Endothelial cell of umbilical vein (primary cell): ENCODE results near the gene CELF2. TPM values are rescaled to one million over a fixed set of nuclear protein-coding genes. Genes with fewer than 3 reads are reported as not detected.

Source experiments
- BruUV-seq: library from RNA; stranded (reverse); fragments of 400-500 nt; replicated peaks from 2 replicates; lab custom pipeline; 2021; lab: Mats Ljungman, UMichigan
- CTCF ChIA-PET: fragments of 300-600, 350-600 bp; sonication (Branson Sonifier 250); formaldehyde crosslinking; loops from one replicate; lab custom pipeline; 2021; ENCODE audit warnings: antibody characterized with exemption, inconsistent platforms; lab: Charles Lee
- POLR2A ChIA-PET: fragments of 300-600, 350-600 bp; sonication (Branson Sonifier 250); formaldehyde crosslinking; loops from one replicate; lab custom pipeline; 2021; ENCODE audit warnings: antibody characterized with exemption, inconsistent platforms; lab: Charles Lee
- DNase-seq: peaks from one replicate; pipeline ENCODE4 v3.0.0-alpha.2; 2011; ENCODE audit warnings: low read depth, low spot score
- FAIRE-seq: peaks from 2 replicates; lab custom pipeline; 2011; peaks lifted over from hg19 to GRCh38; lab: Jason Lieb, UNC
- H2AFZ ChIP-seq: 2 replicates; pipeline ENCODE4 v1.6.0; 2012; ENCODE audit warnings: low read depth, low read length, control low read depth, inconsistent platforms
- H3K27ac ChIP-seq: 2 replicates; pipeline ENCODE4 v1.5.1; 2011; ENCODE audit warnings: low read depth, mild to moderate bottlenecking, control low read depth, low read length, moderate library complexity; ENCODE audit not compliant: insufficient read depth
- H3K27me3 ChIP-seq, 2 experiments: 2 replicates each; pipeline versions ENCODE4 v1.6.0 to v1.6.1; 2011; ENCODE audit warnings: low read length in 2 of 2, mixed read lengths in 1 of 2; ENCODE audit not compliant: control insufficient read depth in 2 of 2, insufficient read depth in 2 of 2
- H3K36me3 ChIP-seq, 2 experiments: 2 replicates in 1 of 2; 3 replicates in 1 of 2; pipeline ENCODE4 v1.5.1; 2011; ENCODE audit warnings: low read length in 2 of 2, mild to moderate bottlenecking in 1 of 2, moderate library complexity in 1 of 2; ENCODE audit not compliant: control insufficient read depth in 2 of 2, insufficient read depth in 2 of 2; ENCODE audit errors: extremely low read depth in 1 of 2
- H3K4me1 ChIP-seq: 3 replicates; pipeline ENCODE4 v1.5.1; 2011; ENCODE audit warnings: mild to moderate bottlenecking, low read length; ENCODE audit not compliant: control insufficient read depth, insufficient read depth; ENCODE audit errors: extremely low read depth
- H3K4me2 ChIP-seq: 2 replicates; pipeline ENCODE4 v1.6.1; 2011; ENCODE audit warnings: low read length, control low read depth, mixed read lengths; ENCODE audit not compliant: insufficient read depth
- H3K4me3 ChIP-seq, 3 experiments: fragments of 200-600 bp in 1 of 3; sonication (generic), shearing (Covaris generic) in 1 of 3; replicated peaks in 1 of 3; 2 replicates each; pipeline ENCODE4 v1.5.1; 2011 to 2016; ENCODE audit warnings: control low read depth in 3 of 3, low read length in 3 of 3, mild to moderate bottlenecking in 2 of 3, inconsistent platforms in 1 of 3, low read depth in 1 of 3, moderate library complexity in 1 of 3; ENCODE audit not compliant: insufficient read depth in 1 of 3
- H3K79me2 ChIP-seq: 2 replicates; pipeline ENCODE4 v1.6.0; 2012; ENCODE audit warnings: low read length, inconsistent platforms; ENCODE audit not compliant: control insufficient read depth, insufficient read depth
- H3K9ac ChIP-seq: replicated peaks from 2 replicates; pipeline ENCODE3; 2011; ENCODE audit warnings: low read length, control low read depth; ENCODE audit not compliant: insufficient read depth; ENCODE audit errors: extremely low read depth
- H3K9me1 ChIP-seq: replicated peaks from 3 replicates; pipeline ENCODE4 v1.6.0; 2011; ENCODE audit warnings: mild to moderate bottlenecking, low read length; ENCODE audit not compliant: control insufficient read depth, insufficient read depth; ENCODE audit errors: extremely low read depth
- H3K9me3 ChIP-seq: replicated peaks from 2 replicates; pipeline ENCODE4 v1.5.1; 2012; ENCODE audit warnings: low read length, inconsistent platforms; ENCODE audit not compliant: control insufficient read depth, insufficient read depth
- H4K20me1 ChIP-seq: replicated peaks from 2 replicates; pipeline ENCODE3; 2011; ENCODE audit warnings: mild to moderate bottlenecking, low read length; ENCODE audit not compliant: control insufficient read depth, insufficient read depth; ENCODE audit errors: extremely low read depth
- EZH2 ChIP-seq: IDR thresholded peaks from 2 replicates; pipeline ENCODE4 v1.6.1; 2012; ENCODE audit warnings: borderline replicate concordance, low read depth, mild to moderate bottlenecking, moderate library complexity, low read length, inconsistent platforms; ENCODE audit not compliant: severe bottlenecking
- GATA2 ChIP-seq: IDR thresholded peaks from 2 replicates; pipeline ENCODE4 v1.7.0; 2011; ENCODE audit warnings: low read depth, mild to moderate bottlenecking, moderate library complexity, mixed read lengths, low read length; ENCODE audit not compliant: insufficient read length, insufficient read depth
- dilution Hi-C: fragments of 300-500 bp; cut with MboI; formaldehyde crosslinking; loops from one replicate; pipeline ENCODE4 v1.15.0; 2019; ENCODE audit warnings: low sequenced_read_pairs; ENCODE audit not compliant: extremely low pct_ligation_motif_present
- intact Hi-C: fragments of 100-400 bp; cut with micrococcal nuclease; formaldehyde crosslinking; loops from one replicate; pipeline ENCODE4 v1.10.0; 2022
- polyA plus RNA-seq, 4 experiments: library from polyadenylated mRNA; depleted of rRNA in 3 of 4; stranded (reverse) in 3 of 4; unstranded in 1 of 4; fragments of >200 nt; gene quantifications; 2 replicates each; pipeline versions ENCODE4 v1.2.1 to v1.2.3, GENCODE V29; 2011 to 2012; ENCODE audit warnings: missing spikeins in 1 of 4
- total RNA-seq: library from RNA; stranded (reverse); gene quantifications from 2 replicates; pipeline ENCODE4 v1.2.3, GENCODE V29; 2021
- TF ChIP-seq, protein P1 (sequence below): IDR thresholded peaks from 2 replicates; pipeline ENCODE4 v1.6.1; 2011; ENCODE audit not compliant: insufficient read depth, insufficient read length
- TF ChIP-seq, protein P2 (sequence below), 2 donors: IDR thresholded peaks; 1 replicate in 1 of 2; 2 replicates in 1 of 2; pipeline ENCODE4 v1.5.1; 2011; ENCODE audit warnings: low read length in 2 of 2, mild to moderate bottlenecking in 2 of 2, moderate library complexity in 2 of 2, control low read depth in 1 of 2, inconsistent platforms in 1 of 2, low read depth in 1 of 2; ENCODE audit not compliant: insufficient read depth in 1 of 2; ENCODE audit errors: extremely low read depth in 1 of 2

CELF2 gene
- total and polyA plus RNA-seq, 2 donors (not counting 3 experiments of a cell fraction or from before 2014, with no cell fraction given) = 21.6 to 42.6 TPM

DNA sequence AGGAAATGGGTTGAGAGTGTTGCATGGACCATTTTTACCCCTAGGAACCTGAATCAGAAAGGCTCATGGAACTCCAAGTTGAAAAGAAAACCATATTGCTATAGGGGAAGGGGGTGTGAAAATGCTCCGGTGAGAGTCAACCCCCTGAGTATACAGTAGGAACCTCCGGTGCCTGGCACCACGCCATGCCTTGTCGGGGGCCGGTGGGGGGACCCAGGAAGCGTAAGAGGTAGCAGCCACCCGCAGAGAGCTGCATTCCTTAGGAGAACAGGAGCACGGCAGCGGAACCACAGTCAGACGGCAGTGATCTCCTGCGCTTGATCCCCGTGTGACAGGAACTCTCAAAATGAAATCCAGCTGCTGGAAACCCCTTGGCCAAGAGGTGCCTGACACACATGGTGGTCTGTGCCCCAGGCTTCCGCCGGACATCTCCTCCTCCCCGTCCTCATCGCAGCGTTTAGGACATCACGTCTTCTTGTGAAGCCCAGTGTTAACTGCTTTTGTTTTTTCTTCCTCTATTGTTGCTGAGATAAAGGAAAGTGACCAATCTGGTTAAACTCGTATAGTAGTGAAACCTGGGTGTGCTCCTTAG lies 186.8 kb downstream of the CELF2 start:
- Histone ChIP-seq H2AFZ (peak overlapping the region; percentile 15), H3K27me3 (no peaks in the 10 kb centered on the region), H3K79me2 (no peaks in the 10 kb centered on the region), H3K36me3 (no peaks in the 10 kb centered on the region), H3K9me3 (no peaks in the 10 kb centered on the region), H3K4me3 (no peak overlapping the region), H3K9me1 (no peaks in the 10 kb centered on the region), H3K27ac (no peak overlapping the region), H3K4me2 (no peak overlapping the region), H3K4me1 (peaks cover 6% of the 10 kb centered on the region), H3K9ac (no peak overlapping the region), H4K20me1 (no peaks in the 10 kb centered on the region)
- BruUV-seq = no TSS peak
- dilution Hi-C loops = no loop called here
- intact Hi-C loops = no loop called here
- ChIA-PET CTCF (interaction anchor here (1.8 kb wide), 1 partner anchor 13 kb away, joined by 5 read pairs; no protein-coding TSS in a partner anchor), POLR2A (no interaction called here)
- FAIRE-seq (no peak), DNase-seq (peak; percentile 6)
- TF ChIP-seq, protein P1, sequence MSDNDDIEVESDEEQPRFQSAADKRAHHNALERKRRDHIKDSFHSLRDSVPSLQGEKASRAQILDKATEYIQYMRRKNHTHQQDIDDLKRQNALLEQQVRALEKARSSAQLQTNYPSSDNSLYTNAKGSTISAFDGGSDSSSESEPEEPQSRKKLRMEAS = no peak
- TF ChIP-seq, protein P2, sequence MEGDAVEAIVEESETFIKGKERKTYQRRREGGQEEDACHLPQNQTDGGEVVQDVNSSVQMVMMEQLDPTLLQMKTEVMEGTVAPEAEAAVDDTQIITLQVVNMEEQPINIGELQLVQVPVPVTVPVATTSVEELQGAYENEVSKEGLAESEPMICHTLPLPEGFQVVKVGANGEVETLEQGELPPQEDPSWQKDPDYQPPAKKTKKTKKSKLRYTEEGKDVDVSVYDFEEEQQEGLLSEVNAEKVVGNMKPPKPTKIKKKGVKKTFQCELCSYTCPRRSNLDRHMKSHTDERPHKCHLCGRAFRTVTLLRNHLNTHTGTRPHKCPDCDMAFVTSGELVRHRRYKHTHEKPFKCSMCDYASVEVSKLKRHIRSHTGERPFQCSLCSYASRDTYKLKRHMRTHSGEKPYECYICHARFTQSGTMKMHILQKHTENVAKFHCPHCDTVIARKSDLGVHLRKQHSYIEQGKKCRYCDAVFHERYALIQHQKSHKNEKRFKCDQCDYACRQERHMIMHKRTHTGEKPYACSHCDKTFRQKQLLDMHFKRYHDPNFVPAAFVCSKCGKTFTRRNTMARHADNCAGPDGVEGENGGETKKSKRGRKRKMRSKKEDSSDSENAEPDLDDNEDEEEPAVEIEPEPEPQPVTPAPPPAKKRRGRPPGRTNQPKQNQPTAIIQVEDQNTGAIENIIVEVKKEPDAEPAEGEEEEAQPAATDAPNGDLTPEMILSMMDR (IDR thresholded peaks at IDR 0.05; ENCODE audit: extremely low read depth in 1 of 2, insufficient read depth in 1 of 2, low read depth in 1 of 2, low read length in 2 of 2) = no peak
- TF ChIP-seq EZH2 (no peak), GATA2 (no peak)
